HCT116 (cell line): ENCODE data around the gene HOXB1. TPM values are rescaled to one million over a fixed set of nuclear protein-coding genes. Genes with fewer than 3 reads are reported as not detected.

Experiments used
- ATAC-seq: fragments of 200-7000 bp; cut with Tn5 transposase; 2 replicates; pipeline ENCODE4 v1.9.1; 2020; ENCODE audit warnings: mild to moderate bottlenecking, moderate library complexity
- BruUV-seq: library from RNA; stranded (reverse); fragments of 400-500 nt; replicated peaks from 2 replicates; lab custom pipeline; 2021; lab: Mats Ljungman, UMichigan
- CTCF ChIA-PET: fragments of 300-600 bp; sonication (Branson Sonifier 250); formaldehyde crosslinking; loops from one replicate; lab custom pipeline; 2021; ENCODE audit warnings: antibody characterized with exemption; lab: Charles Lee
- POLR2A ChIA-PET: fragments of 300-600, 350-600 bp; sonication (Branson Sonifier 250); formaldehyde crosslinking; loops from one replicate; lab custom pipeline; 2021; ENCODE audit warnings: antibody characterized with exemption; lab: Charles Lee
- RAD21 ChIA-PET, 2 experiments: fragments of 300-600 bp; sonication (Branson Sonifier 250); formaldehyde crosslinking; loops; one replicate each; lab custom pipeline; 2023; ENCODE audit warnings: low total read pairs in 2 of 2; ENCODE audit not compliant: uncharacterized antibody in 2 of 2, unreplicated experiment in 2 of 2, low non-redundant PET in 1 of 2; lab: Charles Lee
- DNase-seq: peaks from one replicate; pipeline ENCODE4 v3.0.0-alpha.2; 2010; ENCODE audit warnings: low read depth, low spot score
- H2AFZ ChIP-seq: fragments of 200-600 bp; shearing (Covaris generic), sonication (generic); 2 replicates; pipeline ENCODE4 v1.6.1; 2017; ENCODE audit warnings: low read depth, mixed run types, mixed read lengths, antibody characterized with exemption, low read length; ENCODE audit not compliant: poor library complexity, severe bottlenecking
- H3K27ac ChIP-seq: 2 replicates; pipeline ENCODE4 v1.5.1; 2012; ENCODE audit warnings: low read depth, low read length
- H3K27me3 ChIP-seq: fragments of 200-600 bp; sonication (generic); 2 replicates; pipeline ENCODE4 v1.6.1; 2016; ENCODE audit warnings: mixed run types, low read length, mixed read lengths; ENCODE audit not compliant: insufficient read depth
- H3K36me3 ChIP-seq, 2 experiments: fragments of 200-500 bp in 1 of 2; fragments of 200-600 bp in 1 of 2; sonication (Bioruptor generic) in 1 of 2; sonication (generic) in 1 of 2; 2 replicates each; pipeline versions ENCODE4 v1.5.1 to v1.6.1; 2014 to 2016; ENCODE audit warnings: low read length in 2 of 2, inconsistent platforms in 1 of 2, mixed read lengths in 1 of 2, mixed run types in 1 of 2; ENCODE audit not compliant: insufficient read depth in 2 of 2, control insufficient read depth in 1 of 2
- H3K4me1 ChIP-seq, 2 experiments: fragments of 200-600 bp in 1 of 2; sonication (generic) in 1 of 2; 2 replicates each; pipeline versions ENCODE4 v1.5.1 to v1.6.1; 2012 to 2017; ENCODE audit warnings: low read length in 2 of 2, inconsistent platforms in 1 of 2, mild to moderate bottlenecking in 1 of 2, mixed read lengths in 1 of 2, mixed run types in 1 of 2, moderate library complexity in 1 of 2; ENCODE audit not compliant: insufficient read depth in 2 of 2, control insufficient read depth in 1 of 2
- H3K4me2 ChIP-seq: fragments of 200-600 bp; sonication (generic); 2 replicates; pipeline ENCODE4 v1.6.1; 2017; ENCODE audit warnings: mixed run types, low read length, mixed read lengths
- H3K4me3 ChIP-seq, 2 experiments: fragments of 200-600 bp in 1 of 2; sonication (generic) in 1 of 2; replicated peaks in 1 of 2; 2 replicates each; pipeline ENCODE4 v1.5.1; 2011 to 2016; ENCODE audit warnings: low read length in 2 of 2, control low read depth in 1 of 2, low read depth in 1 of 2, mild to moderate bottlenecking in 1 of 2, mixed read lengths in 1 of 2, mixed run types in 1 of 2
- H3K79me2 ChIP-seq: fragments of 200-600 bp; sonication (generic); 2 replicates; pipeline ENCODE4 v1.6.1; 2017; ENCODE audit warnings: mild to moderate bottlenecking, mixed run types, low read length, moderate library complexity, mixed read lengths; ENCODE audit not compliant: insufficient read depth
- H3K9ac ChIP-seq: fragments of 200-600 bp; sonication (generic); 2 replicates; pipeline ENCODE4 v1.6.1; 2016; ENCODE audit warnings: low read length, mixed read lengths
- H3K9me2 ChIP-seq: fragments of 200-600 bp; sonication (generic), shearing (Covaris generic); 2 replicates; pipeline ENCODE4 v1.6.1; 2017; ENCODE audit warnings: mixed run types, mild to moderate bottlenecking, moderate library complexity; ENCODE audit not compliant: insufficient read depth
- H3K9me3 ChIP-seq, 2 experiments: fragments of 200-500 bp in 1 of 2; fragments of 200-600 bp in 1 of 2; sonication (Bioruptor generic) in 1 of 2; sonication (generic) in 1 of 2; 2 replicates each; pipeline ENCODE4 v1.6.1; 2014 to 2017; ENCODE audit warnings: low read length in 2 of 2, mixed read lengths in 2 of 2, inconsistent platforms in 1 of 2, low read depth in 1 of 2, mild to moderate bottlenecking in 1 of 2, mixed run types in 1 of 2, moderate library complexity in 1 of 2; ENCODE audit not compliant: control insufficient read depth in 1 of 2, insufficient read depth in 1 of 2
- H4K20me1 ChIP-seq: fragments of 200-600 bp; sonication (generic), shearing (Covaris generic); 2 replicates; pipeline ENCODE4 v1.6.1; 2017; ENCODE audit warnings: mixed run types, mild to moderate bottlenecking, moderate library complexity; ENCODE audit not compliant: insufficient read depth
- CBX3 ChIP-seq: IDR thresholded peaks from 2 replicates; pipeline ENCODE4 v1.6.1; 2012; ENCODE audit warnings: low read depth
- CEBPB ChIP-seq: IDR thresholded peaks from 2 replicates; pipeline ENCODE4 v1.6.1; 2012; ENCODE audit warnings: low read depth
- EGR1 ChIP-seq: IDR thresholded peaks from 2 replicates; pipeline ENCODE4 v1.6.1; 2012; ENCODE audit warnings: low read depth
- EZH2 ChIP-seq: fragments of 200-600 bp; sonication (generic); IDR thresholded peaks from 2 replicates; pipeline ENCODE4 v1.6.1; 2017; ENCODE audit warnings: antibody characterized with exemption, mixed run types
- FOSL1 ChIP-seq: IDR thresholded peaks from 2 replicates; pipeline ENCODE4 v1.6.1; 2012; ENCODE audit warnings: low read depth
- JUND ChIP-seq: IDR thresholded peaks from 2 replicates; pipeline ENCODE4 v1.6.1; 2012
- POLR2A ChIP-seq: IDR thresholded peaks from 2 replicates; pipeline ENCODE4 v1.7.0; 2011; ENCODE audit warnings: borderline replicate concordance; ENCODE audit not compliant: insufficient read depth, insufficient read length; ENCODE audit errors: extremely low read depth
- RAD21 ChIP-seq: IDR thresholded peaks from 2 replicates; pipeline ENCODE4 v1.6.1; 2012; ENCODE audit warnings: low read depth, mild to moderate bottlenecking
- REST ChIP-seq: IDR thresholded peaks from 2 replicates; pipeline ENCODE4 v1.6.1; 2012; ENCODE audit warnings: low read depth
- SIN3A ChIP-seq: IDR thresholded peaks from 2 replicates; pipeline ENCODE4 v1.6.1; 2012; ENCODE audit warnings: low read depth
- SP1 ChIP-seq: IDR thresholded peaks from 2 replicates; pipeline ENCODE4 v1.6.1; 2012; ENCODE audit warnings: low read depth
- YY1 ChIP-seq: IDR thresholded peaks from 2 replicates; pipeline ENCODE4 v1.6.1; 2011; ENCODE audit warnings: low read length, low read depth, moderate library complexity, mild to moderate bottlenecking; ENCODE audit not compliant: insufficient replicate concordance; ENCODE audit errors: extremely low read depth
- ZFX ChIP-seq: fragments of 450-650 bp; IDR thresholded peaks from 2 replicates; pipeline ENCODE4 v1.6.1; 2017
- ZNF274 ChIP-seq: fragments of 200-500 bp; sonication (Bioruptor generic); IDR thresholded peaks from 2 replicates; pipeline ENCODE4 v1.6.1; 2014; ENCODE audit warnings: mild to moderate bottlenecking, low read depth, low read length, inconsistent platforms
- intact Hi-C: fragments of 100-400 bp; cut with micrococcal nuclease; formaldehyde crosslinking; loops from 2 replicates; pipeline ENCODE4 v1.10.0; 2022
- total RNA-seq: library from RNA; stranded (reverse); gene quantifications from one replicate; pipeline ENCODE4 v1.2.1, GENCODE V29; 2021; ENCODE audit not compliant: unreplicated experiment
- TF ChIP-seq, protein P1 (sequence below): IDR thresholded peaks from 2 replicates; pipeline ENCODE4 v1.6.1; 2012
- TF ChIP-seq, protein P2 (sequence below): IDR thresholded peaks from 2 replicates; pipeline ENCODE4 v1.6.1; 2012
- TF ChIP-seq, protein P3 (sequence below): IDR thresholded peaks from 2 replicates; pipeline ENCODE4 v1.6.1; 2011; ENCODE audit warnings: mild to moderate bottlenecking, low read length, moderate library complexity; ENCODE audit not compliant: insufficient replicate concordance; ENCODE audit errors: extremely low read depth
- TF ChIP-seq, protein P4 (sequence below), 3 experiments: fragments of 200-600 bp in 1 of 3; sonication (generic) in 1 of 3; IDR thresholded peaks in 2 of 3; conservative IDR thresholded peaks in 1 of 3; 2 replicates each; pipeline ENCODE4 v1.5.1; 2012 to 2017; ENCODE audit warnings: low read depth in 2 of 3, low read length in 2 of 3, antibody characterized with exemption in 1 of 3, borderline replicate concordance in 1 of 3, control low read depth in 1 of 3, mild to moderate bottlenecking in 1 of 3, mixed read lengths in 1 of 3, mixed run types in 1 of 3, moderate library complexity in 1 of 3; ENCODE audit not compliant: insufficient read depth in 1 of 3

The HOXB1 gene
- total RNA-seq, 1 experiment from 2014 or later: not detected

GRCh38 chr17:48488548-48489106 lies 42.2 kb downstream of the HOXB1 start:
- H3K4me2 ChIP-seq: peak overlapping the region; percentile 21; the same call in 1 of the 2 replicates
- no peak overlapping the region for H3K4me3 ChIP-seq
- peaks cover 58 to 89% of the 10 kb centered on the region in 2 experiments for H3K4me1 ChIP-seq
- TF ChIP-seq YY1 (no peak), SP1 (no peak), ZFX (no peak), JUND (no peak), FOSL1 (no peak), REST (no peak), SIN3A (no peak), EGR1 (no peak), CEBPB (no peak), RAD21 (no peak), CBX3 (no peak), POLR2A (no peak), EZH2 (no peak), ZNF274 (no peak)
- TF ChIP-seq, protein P1, sequence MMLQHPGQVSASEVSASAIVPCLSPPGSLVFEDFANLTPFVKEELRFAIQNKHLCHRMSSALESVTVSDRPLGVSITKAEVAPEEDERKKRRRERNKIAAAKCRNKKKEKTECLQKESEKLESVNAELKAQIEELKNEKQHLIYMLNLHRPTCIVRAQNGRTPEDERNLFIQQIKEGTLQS: no peak
- TF ChIP-seq, protein P2, sequence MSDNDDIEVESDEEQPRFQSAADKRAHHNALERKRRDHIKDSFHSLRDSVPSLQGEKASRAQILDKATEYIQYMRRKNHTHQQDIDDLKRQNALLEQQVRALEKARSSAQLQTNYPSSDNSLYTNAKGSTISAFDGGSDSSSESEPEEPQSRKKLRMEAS: no peak
- TF ChIP-seq, protein P3, sequence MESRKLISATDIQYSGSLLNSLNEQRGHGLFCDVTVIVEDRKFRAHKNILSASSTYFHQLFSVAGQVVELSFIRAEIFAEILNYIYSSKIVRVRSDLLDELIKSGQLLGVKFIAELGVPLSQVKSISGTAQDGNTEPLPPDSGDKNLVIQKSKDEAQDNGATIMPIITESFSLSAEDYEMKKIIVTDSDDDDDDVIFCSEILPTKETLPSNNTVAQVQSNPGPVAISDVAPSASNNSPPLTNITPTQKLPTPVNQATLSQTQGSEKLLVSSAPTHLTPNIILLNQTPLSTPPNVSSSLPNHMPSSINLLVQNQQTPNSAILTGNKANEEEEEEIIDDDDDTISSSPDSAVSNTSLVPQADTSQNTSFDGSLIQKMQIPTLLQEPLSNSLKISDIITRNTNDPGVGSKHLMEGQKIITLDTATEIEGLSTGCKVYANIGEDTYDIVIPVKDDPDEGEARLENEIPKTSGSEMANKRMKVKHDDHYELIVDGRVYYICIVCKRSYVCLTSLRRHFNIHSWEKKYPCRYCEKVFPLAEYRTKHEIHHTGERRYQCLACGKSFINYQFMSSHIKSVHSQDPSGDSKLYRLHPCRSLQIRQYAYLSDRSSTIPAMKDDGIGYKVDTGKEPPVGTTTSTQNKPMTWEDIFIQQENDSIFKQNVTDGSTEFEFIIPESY: no peak
- TF ChIP-seq, protein P4, sequence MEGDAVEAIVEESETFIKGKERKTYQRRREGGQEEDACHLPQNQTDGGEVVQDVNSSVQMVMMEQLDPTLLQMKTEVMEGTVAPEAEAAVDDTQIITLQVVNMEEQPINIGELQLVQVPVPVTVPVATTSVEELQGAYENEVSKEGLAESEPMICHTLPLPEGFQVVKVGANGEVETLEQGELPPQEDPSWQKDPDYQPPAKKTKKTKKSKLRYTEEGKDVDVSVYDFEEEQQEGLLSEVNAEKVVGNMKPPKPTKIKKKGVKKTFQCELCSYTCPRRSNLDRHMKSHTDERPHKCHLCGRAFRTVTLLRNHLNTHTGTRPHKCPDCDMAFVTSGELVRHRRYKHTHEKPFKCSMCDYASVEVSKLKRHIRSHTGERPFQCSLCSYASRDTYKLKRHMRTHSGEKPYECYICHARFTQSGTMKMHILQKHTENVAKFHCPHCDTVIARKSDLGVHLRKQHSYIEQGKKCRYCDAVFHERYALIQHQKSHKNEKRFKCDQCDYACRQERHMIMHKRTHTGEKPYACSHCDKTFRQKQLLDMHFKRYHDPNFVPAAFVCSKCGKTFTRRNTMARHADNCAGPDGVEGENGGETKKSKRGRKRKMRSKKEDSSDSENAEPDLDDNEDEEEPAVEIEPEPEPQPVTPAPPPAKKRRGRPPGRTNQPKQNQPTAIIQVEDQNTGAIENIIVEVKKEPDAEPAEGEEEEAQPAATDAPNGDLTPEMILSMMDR (IDR thresholded peaks at IDR 0.05 in 2 of 3, conservative IDR thresholded peaks at IDR 0.05 in 1 of 3; ENCODE audit: borderline replicate concordance in 1 of 3, insufficient read depth in 1 of 3, low read depth in 2 of 3, low read length in 2 of 3): no peak
- H3K27me3 ChIP-seq: no peaks in the 10 kb centered on the region
- BruUV-seq: no TSS peak
- H4K20me1 ChIP-seq: no peaks in the 10 kb centered on the region
- no peaks in the 10 kb centered on the region for H3K36me3 ChIP-seq
- H3K9ac ChIP-seq: peak overlapping the region; percentile 5; the same call in 1 of the 2 replicates
- ATAC-seq (no peak), DNase-seq (no peak)
- no peak overlapping the region for H3K27ac ChIP-seq
- CTCF ChIA-PET: interaction anchor here (0.9 kb wide), 1 partner anchor 17 kb away, joined by 3 read pairs; no protein-coding TSS in a partner anchor
- no peaks in the 10 kb centered on the region for H3K9me3 ChIP-seq
- no peaks in the 10 kb centered on the region for H3K79me2 ChIP-seq
- POLR2A ChIA-PET: interaction anchor here (0.7 kb wide), 1 partner anchor 11 kb away, joined by 3 read pairs; no protein-coding TSS in a partner anchor
- H2AFZ ChIP-seq: no peak overlapping the region
- intact Hi-C loops: loop anchor here (10.0 kb wide), 2 partner anchors 126 to 464 kb away; partner anchors contain the start of genes HOXB7 and HOXB8
- H3K9me2 ChIP-seq: no peaks in the 10 kb centered on the region
- RAD21 ChIA-PET: interaction anchor here in 1 of 2 experiments (0.7 kb wide), 1 partner anchor 11 kb away, joined by 3 read pairs; no protein-coding TSS in a partner anchor
